Type B pancreatic cell (in vitro differentiated cells): ENCODE measurements around the gene CASKIN1. TPM values are rescaled to one million over a fixed set of nuclear protein-coding genes. Genes with fewer than 3 reads are reported as not detected.

Source experiments
- DNase-seq: peaks from one replicate; pipeline ENCODE4 v3.0.0; 2021; ENCODE audit warnings: mixed read lengths; ENCODE audit not compliant: unreplicated experiment; ENCODE audit errors: extremely low spot score
- H3K27ac Mint-ChIP-seq: 2 replicates; pipeline ENCODE4 v1.8.0; 2021; ENCODE audit warnings: mild to moderate bottlenecking, mixed read lengths
- H3K27me3 Mint-ChIP-seq: 2 replicates; pipeline ENCODE4 v1.8.0; 2021; ENCODE audit warnings: mixed read lengths
- H3K36me3 Mint-ChIP-seq: 2 replicates; pipeline ENCODE4 v1.8.0; 2021; ENCODE audit warnings: mixed read lengths
- H3K4me1 Mint-ChIP-seq: one replicate; pipeline ENCODE4 v1.8.0; 2021; ENCODE audit warnings: mixed read lengths; ENCODE audit not compliant: unreplicated experiment
- H3K4me3 Mint-ChIP-seq: 2 replicates; pipeline ENCODE4 v1.8.0; 2021; ENCODE audit warnings: mild to moderate bottlenecking, mixed read lengths
- H3K9me3 Mint-ChIP-seq: 2 replicates; pipeline ENCODE4 v1.8.0; 2021; ENCODE audit warnings: mixed read lengths
- total RNA-seq: library from RNA; stranded (reverse); gene quantifications from 2 replicates; pipeline ENCODE4 v1.2.1, GENCODE V29; 2021; ENCODE audit warnings: low replicate concordance
- TF ChIP-seq, protein P1 (sequence below): fragments of 200-600 bp; sonication (generic); conservative IDR thresholded peaks from 2 replicates; pipeline ENCODE4 v1.5.0; 2021; ENCODE audit warnings: antibody characterized with exemption, mild to moderate bottlenecking

Gene CASKIN1
- total RNA-seq, 1 donor from 2014 or later, result 6.3 TPM

- H3K27me3 Mint-ChIP-seq, result no peaks in the 10 kb centered on the region
- TF ChIP-seq, protein P1, sequence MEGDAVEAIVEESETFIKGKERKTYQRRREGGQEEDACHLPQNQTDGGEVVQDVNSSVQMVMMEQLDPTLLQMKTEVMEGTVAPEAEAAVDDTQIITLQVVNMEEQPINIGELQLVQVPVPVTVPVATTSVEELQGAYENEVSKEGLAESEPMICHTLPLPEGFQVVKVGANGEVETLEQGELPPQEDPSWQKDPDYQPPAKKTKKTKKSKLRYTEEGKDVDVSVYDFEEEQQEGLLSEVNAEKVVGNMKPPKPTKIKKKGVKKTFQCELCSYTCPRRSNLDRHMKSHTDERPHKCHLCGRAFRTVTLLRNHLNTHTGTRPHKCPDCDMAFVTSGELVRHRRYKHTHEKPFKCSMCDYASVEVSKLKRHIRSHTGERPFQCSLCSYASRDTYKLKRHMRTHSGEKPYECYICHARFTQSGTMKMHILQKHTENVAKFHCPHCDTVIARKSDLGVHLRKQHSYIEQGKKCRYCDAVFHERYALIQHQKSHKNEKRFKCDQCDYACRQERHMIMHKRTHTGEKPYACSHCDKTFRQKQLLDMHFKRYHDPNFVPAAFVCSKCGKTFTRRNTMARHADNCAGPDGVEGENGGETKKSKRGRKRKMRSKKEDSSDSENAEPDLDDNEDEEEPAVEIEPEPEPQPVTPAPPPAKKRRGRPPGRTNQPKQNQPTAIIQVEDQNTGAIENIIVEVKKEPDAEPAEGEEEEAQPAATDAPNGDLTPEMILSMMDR, result no peak
- H3K9me3 Mint-ChIP-seq, result no peaks in the 10 kb centered on the region
- no peaks in the 10 kb centered on the region for H3K36me3 Mint-ChIP-seq
- peak within 1 kb of the TSS; percentile 91 for H3K27ac Mint-ChIP-seq
- H3K4me3 Mint-ChIP-seq, result peak within 1 kb of the TSS; percentile 94
- DNase-seq, result no peak
- peaks cover 11% of the 10 kb centered on the region for H3K4me1 Mint-ChIP-seq
These were observed 18.2 kb upstream of the CASKIN1 start, which contains the start of gene PGP for GRCh38 chr16:2214719-2214968. TSS of gene PGP (minus strand) at chr16:2214840. CDS start at chr16:2214777, 63 bp downstream.

DNA sequence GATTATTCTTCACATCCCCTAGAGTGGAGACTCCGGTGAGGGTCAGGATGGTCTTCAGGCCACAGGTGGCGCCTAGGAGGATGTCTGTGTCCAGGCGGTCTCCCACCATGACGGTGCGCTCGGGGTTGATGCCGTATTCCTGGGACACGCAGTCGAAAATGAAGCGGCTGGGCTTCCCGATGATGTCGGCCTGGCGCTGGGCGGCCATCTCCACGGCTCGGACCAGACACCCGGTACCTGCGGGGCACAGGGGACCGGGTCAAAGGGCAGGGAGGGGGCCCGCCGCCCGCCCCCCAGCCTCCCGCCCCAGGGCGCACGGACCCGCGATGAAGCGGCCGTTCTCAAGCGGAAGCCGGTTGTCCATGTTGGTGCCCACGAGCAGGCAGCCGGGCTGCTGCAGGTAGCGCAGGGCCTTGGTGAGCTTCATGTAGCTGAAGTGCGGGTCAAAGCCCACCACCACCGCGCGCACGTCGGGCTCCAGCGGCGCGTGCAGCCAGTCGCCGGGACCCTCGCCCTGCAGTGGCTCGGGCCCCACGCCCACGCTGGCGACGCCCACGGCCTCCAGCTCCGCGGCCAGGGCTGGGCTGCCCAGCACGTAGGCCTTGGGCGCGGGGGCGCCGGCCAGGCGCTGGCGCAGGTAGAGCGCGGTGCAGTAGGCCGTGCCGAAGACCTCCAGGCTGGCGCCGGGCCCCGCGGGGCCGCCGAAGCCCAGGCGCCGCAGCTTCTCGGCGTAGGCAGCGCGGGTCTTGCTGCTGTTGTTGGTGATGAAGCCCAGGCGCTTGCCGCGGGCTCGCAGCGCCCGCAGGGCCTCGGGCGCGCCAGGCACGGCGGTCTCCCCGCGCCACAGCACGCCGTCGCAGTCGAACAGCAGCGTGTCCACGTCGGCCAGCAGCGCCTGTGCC is 17.7 kb upstream of the CASKIN1 start:
- Mint-ChIP-seq H3K9me3 (no peaks in the 10 kb centered on the region), H3K4me1 (peaks cover 11% of the 10 kb centered on the region), H3K36me3 (no peaks in the 10 kb centered on the region), H3K27ac (peak overlapping the region; percentile 91), H3K4me3 (peak overlapping the region; percentile 86), H3K27me3 (no peaks in the 10 kb centered on the region)
- DNase-seq, result no peak
- TF ChIP-seq, protein P1, result no peak

DNA sequence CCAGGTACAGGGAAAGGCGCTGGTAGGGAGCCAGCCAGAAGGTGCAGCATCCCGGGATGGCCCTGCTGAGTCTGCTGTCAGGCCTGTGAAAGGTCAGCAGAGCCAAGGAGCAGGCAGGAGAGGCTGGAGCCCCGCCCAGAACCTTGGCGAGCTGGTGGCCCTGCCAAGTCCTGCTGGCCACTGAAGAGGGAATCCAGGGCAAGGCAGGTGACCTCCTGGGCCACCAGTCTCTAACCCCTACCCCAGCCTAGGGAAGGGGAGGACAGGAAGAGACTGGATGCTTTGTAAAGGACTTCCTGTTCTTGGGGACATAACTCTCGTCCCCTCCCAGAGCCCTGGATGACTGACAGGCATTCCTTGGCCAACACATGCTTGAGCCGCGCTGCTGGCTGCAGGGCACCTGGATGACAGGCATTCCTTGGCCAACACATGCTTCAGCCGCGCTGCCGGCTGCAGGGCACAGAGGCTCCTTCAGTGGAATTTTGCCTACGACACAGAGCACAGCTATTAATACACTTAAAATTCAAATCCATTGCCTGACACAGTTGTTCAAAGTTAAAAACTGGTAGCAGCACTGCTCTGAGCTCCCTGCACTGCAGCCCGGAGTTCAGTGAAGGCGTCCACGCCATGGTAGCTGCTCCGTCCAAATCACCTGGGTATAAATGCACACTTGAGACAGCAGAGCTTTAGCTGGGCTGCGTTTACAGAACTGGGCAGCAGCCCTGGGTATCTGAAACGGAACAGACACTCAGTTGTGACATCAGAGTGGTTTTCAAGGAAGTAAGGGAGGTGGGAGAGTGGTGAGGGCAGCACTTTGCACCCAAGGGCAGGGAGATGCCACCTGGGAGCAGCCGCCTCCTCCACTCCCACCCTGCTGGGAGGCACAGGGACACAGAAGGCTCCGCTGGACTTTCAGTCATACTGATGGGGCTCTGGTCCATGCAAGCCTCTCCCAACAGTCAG is 16.2 kb upstream of the CASKIN1 start:
- peaks cover 13% of the 10 kb centered on the region for H3K4me1 Mint-ChIP-seq
- DNase-seq, result no peak
- H3K36me3 Mint-ChIP-seq, result peaks cover 1% of the 10 kb centered on the region
- TF ChIP-seq, protein P1, result no peak
- no peaks in the 10 kb centered on the region for H3K27me3 Mint-ChIP-seq
- H3K9me3 Mint-ChIP-seq, result no peaks in the 10 kb centered on the region
- peak overlapping the region; percentile 86 for H3K4me3 Mint-ChIP-seq
- H3K27ac Mint-ChIP-seq, result peak overlapping the region; percentile 91

GRCh38 chr16:2211923-2212347 is 15.5 kb upstream of the CASKIN1 start:
- DNase-seq, result no peak
- Mint-ChIP-seq H3K36me3 (peaks cover 4% of the 10 kb centered on the region), H3K9me3 (no peaks in the 10 kb centered on the region), H3K4me3 (peak overlapping the region; percentile 58), H3K27me3 (no peaks in the 10 kb centered on the region), H3K27ac (no peak overlapping the region), H3K4me1 (peaks cover 17% of the 10 kb centered on the region)
- TF ChIP-seq, protein P1, result no peak

DNA sequence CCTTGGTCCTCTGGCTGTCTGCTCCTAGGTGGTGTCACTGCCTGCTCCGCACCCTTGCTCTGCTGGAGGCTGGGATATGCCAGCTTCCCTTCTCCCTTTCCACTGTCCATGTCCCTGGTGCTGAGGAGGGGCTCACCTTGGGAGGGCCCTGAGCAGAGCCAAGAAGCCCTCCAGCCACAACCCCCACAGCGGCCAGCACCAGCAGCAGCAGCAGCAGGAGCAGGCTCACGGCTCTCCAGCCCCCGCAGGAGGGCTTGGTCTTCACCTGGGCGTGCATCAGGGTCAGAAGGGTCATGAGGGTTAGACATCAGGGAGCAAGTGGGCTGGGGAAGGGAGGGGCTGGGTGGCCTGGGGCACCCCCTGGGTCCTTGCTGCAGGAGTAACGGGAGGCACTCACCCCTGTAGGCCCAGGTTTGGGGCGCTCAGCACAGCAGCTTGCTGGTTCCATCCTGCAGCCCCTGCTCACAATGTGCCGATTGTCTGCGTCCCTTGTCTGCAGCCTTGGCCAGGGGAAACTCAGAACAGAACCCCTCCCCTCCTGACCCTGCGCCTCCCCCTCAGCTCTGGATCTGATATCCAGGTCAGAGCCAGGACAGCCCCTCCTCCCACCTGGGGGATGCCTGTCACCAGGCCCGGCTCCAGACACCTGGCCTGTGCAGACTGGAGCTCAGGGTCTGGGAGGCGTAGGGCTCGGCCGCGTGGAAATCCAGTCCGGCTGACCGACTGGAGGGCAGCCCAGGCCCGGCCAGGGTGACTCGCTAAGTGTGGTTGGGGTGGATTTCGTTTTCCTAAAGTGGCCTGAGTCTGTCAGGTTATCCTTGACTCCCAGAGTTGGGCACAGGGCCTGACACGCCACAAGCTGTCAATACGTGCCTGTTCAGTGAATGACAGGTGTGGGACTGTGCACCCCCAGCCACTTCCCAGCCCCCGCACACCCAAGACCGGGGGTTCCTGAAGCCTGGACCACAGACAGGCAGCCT is 14.3 kb upstream of the CASKIN1 start, which contains the start of gene BRICD5:
TSS of gene BRICD5 (minus strand) at position 478 of the 980 bp plus-strand sequence. CDS start at position 448, 30 bp downstream.
- TF ChIP-seq, protein P1, result no peak
- Mint-ChIP-seq H3K27ac (no peak within 1 kb of the TSS), H3K4me3 (peak within 1 kb of the TSS; percentile 58), H3K4me1 (peaks cover 21% of the 10 kb centered on the region), H3K36me3 (peaks cover 4% of the 10 kb centered on the region), H3K27me3 (no peaks in the 10 kb centered on the region), H3K9me3 (no peaks in the 10 kb centered on the region)
- no peak for DNase-seq
